ENCODE results near the gene CRLF1. TPM values are rescaled to one million over a fixed set of nuclear protein-coding genes. Genes with fewer than 3 reads are reported as not detected.

CRLF1 gene, protein sequence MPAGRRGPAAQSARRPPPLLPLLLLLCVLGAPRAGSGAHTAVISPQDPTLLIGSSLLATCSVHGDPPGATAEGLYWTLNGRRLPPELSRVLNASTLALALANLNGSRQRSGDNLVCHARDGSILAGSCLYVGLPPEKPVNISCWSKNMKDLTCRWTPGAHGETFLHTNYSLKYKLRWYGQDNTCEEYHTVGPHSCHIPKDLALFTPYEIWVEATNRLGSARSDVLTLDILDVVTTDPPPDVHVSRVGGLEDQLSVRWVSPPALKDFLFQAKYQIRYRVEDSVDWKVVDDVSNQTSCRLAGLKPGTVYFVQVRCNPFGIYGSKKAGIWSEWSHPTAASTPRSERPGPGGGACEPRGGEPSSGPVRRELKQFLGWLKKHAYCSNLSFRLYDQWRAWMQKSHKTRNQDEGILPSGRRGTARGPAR
- 68.1 and 189 TPM in 2 replicates for total RNA-seq

DNA sequence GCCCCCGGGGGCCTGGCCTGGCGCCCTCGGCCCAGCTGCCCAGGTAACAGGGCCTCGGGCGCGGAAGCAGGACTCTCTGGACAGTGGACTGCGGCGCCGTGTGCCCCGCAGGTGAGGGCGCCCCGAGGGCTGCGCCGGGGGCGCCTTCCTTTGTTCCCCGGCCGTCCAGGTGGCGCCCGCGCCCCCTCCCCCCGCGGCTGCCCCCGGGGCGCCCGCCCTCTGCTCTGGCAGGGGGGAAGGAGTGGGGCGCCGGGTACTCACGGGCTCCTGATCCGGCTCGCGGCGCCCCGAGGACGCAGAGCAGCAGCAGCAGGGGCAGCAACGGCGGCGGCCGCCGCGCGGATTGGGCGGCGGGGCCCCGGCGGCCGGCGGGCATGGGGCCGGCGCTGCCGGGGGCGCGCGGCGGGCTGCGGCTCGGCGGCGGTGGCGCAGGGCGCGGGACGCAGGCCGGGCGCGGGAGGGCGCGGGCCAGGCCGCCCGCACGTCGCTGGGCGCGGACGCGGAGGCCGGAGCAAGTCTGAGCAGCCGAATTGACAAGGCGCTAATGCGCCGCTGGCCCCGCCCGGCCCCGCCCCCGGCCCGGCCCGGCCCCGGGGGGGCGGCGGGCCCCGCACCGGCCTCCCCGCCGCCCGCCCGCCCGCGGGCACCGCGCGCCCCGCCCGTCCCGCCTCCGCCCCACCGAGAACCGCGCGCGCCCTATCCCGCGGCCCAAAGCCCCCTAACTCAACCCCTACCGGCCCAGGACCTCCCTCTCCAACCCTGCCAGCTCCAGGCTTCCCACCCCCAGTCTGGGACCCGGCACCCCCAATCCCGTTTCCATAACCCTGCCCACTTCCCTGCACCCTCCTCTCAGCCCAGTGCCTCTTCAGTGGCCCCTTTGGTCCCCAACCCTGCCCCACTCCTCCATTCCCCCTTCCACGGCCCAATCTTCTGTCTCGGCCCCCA lies at the start of gene CRLF1:
Gene CRLF1, minus strand, starts transcription at position 519 of the 945 bp plus-strand sequence. Its CDS starts 143 bp downstream, at position 376.

DNA sequence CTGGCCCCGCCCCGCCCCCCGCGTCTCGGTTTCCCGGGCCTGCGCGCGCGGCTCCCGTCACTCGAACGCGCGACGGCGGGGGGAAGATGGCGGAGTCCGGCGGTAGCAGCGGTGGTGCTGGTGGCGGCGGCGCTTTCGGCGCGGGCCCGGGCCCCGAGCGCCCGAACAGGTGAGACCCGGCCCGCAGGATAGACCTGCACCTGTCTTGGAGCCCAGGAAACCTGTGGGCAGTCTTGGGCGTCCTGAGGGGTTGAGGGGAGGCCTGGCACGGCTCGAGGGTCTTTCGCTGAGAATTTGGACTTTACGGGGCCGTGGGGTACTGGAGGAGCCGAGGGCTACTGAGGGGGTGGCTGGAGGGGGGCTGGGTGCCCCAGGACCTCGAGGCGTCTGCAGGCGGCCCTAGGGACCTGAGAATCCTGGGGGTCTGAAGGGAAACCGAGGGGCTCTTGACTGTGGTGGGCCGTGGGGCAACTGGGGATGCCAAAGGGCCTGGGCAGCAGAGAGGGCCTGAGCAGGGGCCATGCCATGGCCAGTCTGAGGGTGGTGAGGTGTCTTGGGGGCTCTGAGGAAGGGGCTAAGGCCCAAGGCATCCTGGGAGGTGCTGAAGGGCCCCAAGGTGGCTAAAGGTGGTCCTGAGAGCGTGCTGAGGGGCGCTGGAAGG lies 30.5 kb upstream of the CRLF1 start, which contains the start of gene KLHL26:
Gene KLHL26, plus strand, starts transcription at position 60 of the 661 bp plus-strand sequence. Its CDS starts 27 bp downstream, at position 87.

DNA sequence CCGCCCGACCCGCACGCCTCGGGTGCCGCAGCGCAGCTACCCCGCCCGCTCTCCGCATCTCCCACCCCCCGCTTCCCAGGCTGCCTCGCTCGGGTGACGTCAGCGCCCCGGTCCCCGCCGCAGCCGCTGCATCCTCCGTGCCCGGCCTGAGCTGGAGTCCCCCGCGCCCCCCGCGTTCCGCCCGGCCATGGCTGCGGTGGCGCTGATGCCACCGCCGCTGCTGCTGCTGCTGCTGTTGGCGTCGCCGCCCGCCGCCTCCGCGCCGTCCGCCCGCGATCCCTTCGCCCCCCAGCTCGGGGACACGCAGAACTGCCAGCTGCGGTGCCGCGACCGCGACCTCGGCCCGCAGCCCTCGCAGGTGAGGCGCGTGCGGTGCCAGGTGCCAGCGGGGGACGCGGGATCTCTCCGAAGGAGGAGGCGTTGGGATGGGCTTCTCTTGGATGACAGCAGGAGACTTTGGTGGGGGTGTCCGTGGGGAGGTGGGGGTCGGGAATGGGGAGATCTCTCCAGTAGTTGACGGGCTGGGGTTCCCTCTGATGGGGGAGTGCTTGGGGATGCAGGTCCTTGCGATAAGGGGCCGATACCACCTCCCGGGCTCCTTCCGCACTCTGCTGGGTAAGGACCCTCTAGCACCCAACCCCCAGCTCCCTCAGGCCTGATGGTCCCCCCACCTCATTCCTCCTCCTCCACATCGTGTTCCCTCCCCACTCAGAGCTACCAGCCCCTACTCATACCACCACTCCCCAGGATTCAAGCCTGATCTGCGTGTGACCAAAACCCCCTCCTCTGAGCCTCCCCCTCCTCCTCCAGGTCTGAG lies 6.4 kb upstream of the CRLF1 start, which contains the start of gene TMEM59L:
Gene TMEM59L, plus strand, starts transcription at position 99 of the 817 bp plus-strand sequence. Its CDS starts 89 bp downstream, at position 188.

DNA sequence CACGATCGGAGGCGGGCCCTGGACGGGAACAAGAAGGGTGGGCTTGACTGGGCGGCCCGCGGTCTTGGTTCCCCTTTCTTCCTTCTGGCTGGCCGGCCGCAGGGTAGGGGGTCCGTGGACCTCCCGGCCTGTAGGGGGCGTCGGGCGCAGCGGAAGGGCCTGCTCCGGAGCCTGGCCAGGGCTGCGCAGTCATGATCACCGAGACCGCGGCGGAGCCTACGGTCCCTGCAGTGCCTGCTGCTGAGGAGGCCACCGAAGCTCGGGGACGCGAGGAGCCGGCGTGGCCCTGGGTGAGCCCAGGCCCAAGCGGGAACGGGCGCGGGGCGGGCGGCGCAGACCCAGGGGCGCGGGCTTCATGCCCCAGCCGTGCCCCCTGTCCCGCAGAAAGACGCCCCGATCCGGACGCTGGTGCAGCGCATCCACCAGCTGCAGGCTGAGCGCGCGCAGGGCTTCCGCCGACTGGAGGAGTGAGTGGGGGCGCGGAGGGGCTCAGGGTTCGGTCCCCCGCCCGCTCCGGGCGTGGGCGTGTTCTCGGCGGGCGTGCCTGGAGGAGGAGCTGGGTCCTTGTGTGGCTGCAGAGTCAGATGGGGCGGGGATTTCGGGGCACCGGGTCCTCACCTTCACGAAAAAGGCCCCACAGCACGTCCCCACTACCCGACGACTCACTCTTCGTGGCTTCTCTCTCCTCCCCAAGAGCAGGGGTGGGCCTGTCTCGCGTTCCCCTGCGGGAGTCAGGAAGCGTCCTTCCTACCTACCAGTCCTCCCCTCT lies 17.8 kb downstream of the CRLF1 start, which contains the start of gene REX1BD:
Gene REX1BD, plus strand, starts transcription at position 188 of the 769 bp plus-strand sequence. Its CDS starts 4 bp downstream, at position 192.

DNA sequence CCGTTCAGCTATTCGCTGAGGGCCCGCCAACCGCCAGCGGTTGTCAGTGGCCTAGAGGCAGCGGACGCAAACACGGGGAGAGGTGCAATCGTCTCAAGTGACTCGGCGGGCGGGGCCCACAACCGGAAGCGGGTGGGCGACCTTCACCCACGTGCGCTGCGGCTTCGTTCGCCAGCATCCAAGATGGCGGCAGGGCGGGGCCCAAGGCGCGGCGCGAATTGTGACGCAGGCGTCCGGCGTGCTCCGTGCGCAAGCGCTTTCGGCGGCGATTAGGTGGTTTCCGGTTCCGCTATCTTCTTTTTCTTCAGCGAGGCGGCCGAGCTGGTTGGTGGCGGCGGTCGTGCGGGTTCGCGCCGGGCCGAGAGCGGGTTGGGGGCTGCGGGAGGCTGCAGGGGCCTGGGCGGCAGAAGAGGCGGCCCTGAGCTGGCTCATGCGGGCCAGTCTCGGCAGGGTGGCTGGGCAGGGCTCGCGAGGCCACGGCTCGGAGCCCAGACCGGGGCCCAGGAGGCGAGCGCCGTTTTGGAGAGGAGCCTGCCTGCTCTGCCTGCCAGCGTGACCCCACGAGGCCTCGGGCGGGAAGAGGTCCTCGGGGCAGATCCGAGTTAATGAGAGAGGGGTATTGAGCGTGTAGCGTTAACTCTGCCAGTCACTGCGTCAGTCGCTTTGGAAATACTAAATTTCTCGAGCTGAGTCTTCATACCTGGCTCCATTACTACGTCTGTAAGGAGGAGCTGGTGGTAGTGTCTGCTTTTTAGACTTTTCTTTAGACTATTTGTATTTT lies 34.8 kb downstream of the CRLF1 start, which contains the start of gene UBA52:
Gene UBA52, plus strand, starts transcription at position 294 of the 781 bp plus-strand sequence. CDS start 1,444 bp downstream, outside the sequence.

DNA sequence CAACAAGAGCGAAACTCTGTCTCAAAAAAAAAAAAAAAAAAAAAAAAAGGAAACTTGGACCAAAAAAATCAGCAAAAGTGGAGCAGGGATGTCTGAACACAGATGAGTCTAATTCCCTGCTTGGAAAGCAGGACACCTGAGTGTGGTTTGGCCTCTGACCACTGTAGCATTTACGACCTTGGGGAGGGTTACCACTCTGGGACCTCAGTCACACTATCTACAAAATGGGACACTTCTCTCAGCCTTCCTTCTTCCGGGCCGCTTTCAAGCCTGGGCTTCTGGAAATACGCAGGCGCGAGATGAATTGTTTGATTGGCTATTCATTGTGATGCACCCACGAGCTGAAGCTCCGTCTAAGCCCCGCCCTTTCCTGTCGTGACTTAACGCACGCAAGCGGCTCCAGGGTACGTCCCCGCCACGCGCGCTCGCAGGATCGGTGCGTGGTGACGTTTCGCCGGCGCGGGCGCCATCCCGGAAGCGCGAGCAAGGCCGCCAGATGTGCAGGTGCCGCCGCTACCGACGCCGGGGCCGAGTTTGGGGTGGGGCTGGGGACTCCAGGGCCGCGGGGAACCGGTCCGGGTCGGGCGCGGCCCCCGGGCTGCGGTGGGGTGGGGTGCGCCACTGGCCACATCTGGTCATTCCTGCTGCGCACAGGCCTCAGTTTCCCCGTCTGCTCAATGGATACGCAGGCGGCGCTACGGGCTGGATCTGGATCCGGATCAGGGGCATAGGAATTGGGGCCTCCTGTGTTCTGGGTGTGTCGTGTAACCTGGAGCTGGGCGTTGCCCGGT lies 49.0 kb downstream of the CRLF1 start, which contains the start of gene KXD1:
Gene KXD1, plus strand, starts transcription at position 460 of the 791 bp plus-strand sequence. CDS start 4,187 bp downstream, outside the sequence.

Other genes starting within 250 kb of the CRLF1 start
- 78.5 and 124 TPM in 2 replicates for gene GDF15, start 220.6 kb downstream of the CRLF1 start, total RNA-seq
- gene LRRC25, start 209.2 kb downstream of the CRLF1 start, total RNA-seq: 0.07 TPM in 2 replicates
- 50.0 and 70.0 TPM in 2 replicates for gene SSBP4, start 187.4 kb downstream of the CRLF1 start, total RNA-seq
- gene ISYNA1, start 168.7 kb downstream of the CRLF1 start, total RNA-seq: 16.9 and 63.8 TPM in 2 replicates
- 15.2 and 15.3 TPM in 2 replicates for gene ELL, start 84.7 kb downstream of the CRLF1 start, total RNA-seq
- 299 and 304 TPM in 2 replicates for gene FKBP8, start 63.2 kb downstream of the CRLF1 start, total RNA-seq
- 70.5 and 81.7 TPM in 2 replicates for gene KXD1, start 48.9 kb downstream of the CRLF1 start, total RNA-seq
- gene UBA52, start 34.9 kb downstream of the CRLF1 start, total RNA-seq: 599 and 748 TPM in 2 replicates
- gene REX1BD, start 18.0 kb downstream of the CRLF1 start, total RNA-seq: 32.8 and 34.7 TPM in 2 replicates
- gene TMEM59L, start 6.1 kb upstream of the CRLF1 start, total RNA-seq: 4.1 and 6.5 TPM in 2 replicates
- gene KLHL26, start 30.2 kb upstream of the CRLF1 start, total RNA-seq: 13.8 and 14.5 TPM in 2 replicates
- gene CRTC1, start 76.9 kb upstream of the CRLF1 start, total RNA-seq: 4.2 and 5.3 TPM in 2 replicates
- 0.53 and 2.5 TPM in 2 replicates for gene COMP, start 184.5 kb upstream of the CRLF1 start, total RNA-seq
- gene UPF1, start 225.2 kb upstream of the CRLF1 start, total RNA-seq: 71.8 and 84.5 TPM in 2 replicates

All from smooth muscle cell of the pulmonary artery (primary cell).